Osteocyte (in vitro differentiated cells): ENCODE data around the gene LRG1. TPM values are rescaled to one million over a fixed set of nuclear protein-coding genes. Genes with fewer than 3 reads are reported as not detected.
A peak's percentile ranks its signal among the peaks of the same experiment; 100 is the strongest.

ENCODE experiments used
- DNase-seq: peaks from one replicate; pipeline ENCODE4 v3.0.0; 2021; ENCODE audit warnings: mixed read lengths; ENCODE audit not compliant: unreplicated experiment; ENCODE audit errors: extremely low spot score
- H3K27ac Mint-ChIP-seq: one replicate; pipeline ENCODE4 v1.8.0; 2021; ENCODE audit warnings: mild to moderate bottlenecking, mixed read lengths; ENCODE audit not compliant: unreplicated experiment
- H3K27me3 Mint-ChIP-seq: one replicate; pipeline ENCODE4 v1.8.0; 2021; ENCODE audit warnings: mixed read lengths; ENCODE audit not compliant: unreplicated experiment
- H3K36me3 Mint-ChIP-seq: one replicate; pipeline ENCODE4 v1.8.0; 2021; ENCODE audit warnings: mixed read lengths; ENCODE audit not compliant: unreplicated experiment
- H3K4me1 Mint-ChIP-seq: one replicate; pipeline ENCODE4 v1.8.0; 2021; ENCODE audit warnings: mixed read lengths; ENCODE audit not compliant: unreplicated experiment
- H3K4me3 Mint-ChIP-seq: one replicate; pipeline ENCODE4 v1.8.0; 2021; ENCODE audit warnings: mild to moderate bottlenecking, moderate library complexity, mixed read lengths; ENCODE audit not compliant: unreplicated experiment
- H3K9me3 Mint-ChIP-seq: one replicate; pipeline ENCODE4 v1.8.0; 2021; ENCODE audit warnings: mixed read lengths; ENCODE audit not compliant: unreplicated experiment
- total RNA-seq: library from RNA; stranded (reverse); gene quantifications from 2 replicates; pipeline ENCODE4 v1.2.1, GENCODE V29; 2021
- TF ChIP-seq, protein P1 (sequence below): fragments of 200-600 bp; sonication (generic); IDR thresholded peaks from 2 replicates; pipeline ENCODE4 v1.5.0; 2021; ENCODE audit warnings: antibody characterized with exemption, mild to moderate bottlenecking, moderate library complexity

LRG1 gene
- total RNA-seq, 1 donor from 2014 or later: not detected

DNA sequence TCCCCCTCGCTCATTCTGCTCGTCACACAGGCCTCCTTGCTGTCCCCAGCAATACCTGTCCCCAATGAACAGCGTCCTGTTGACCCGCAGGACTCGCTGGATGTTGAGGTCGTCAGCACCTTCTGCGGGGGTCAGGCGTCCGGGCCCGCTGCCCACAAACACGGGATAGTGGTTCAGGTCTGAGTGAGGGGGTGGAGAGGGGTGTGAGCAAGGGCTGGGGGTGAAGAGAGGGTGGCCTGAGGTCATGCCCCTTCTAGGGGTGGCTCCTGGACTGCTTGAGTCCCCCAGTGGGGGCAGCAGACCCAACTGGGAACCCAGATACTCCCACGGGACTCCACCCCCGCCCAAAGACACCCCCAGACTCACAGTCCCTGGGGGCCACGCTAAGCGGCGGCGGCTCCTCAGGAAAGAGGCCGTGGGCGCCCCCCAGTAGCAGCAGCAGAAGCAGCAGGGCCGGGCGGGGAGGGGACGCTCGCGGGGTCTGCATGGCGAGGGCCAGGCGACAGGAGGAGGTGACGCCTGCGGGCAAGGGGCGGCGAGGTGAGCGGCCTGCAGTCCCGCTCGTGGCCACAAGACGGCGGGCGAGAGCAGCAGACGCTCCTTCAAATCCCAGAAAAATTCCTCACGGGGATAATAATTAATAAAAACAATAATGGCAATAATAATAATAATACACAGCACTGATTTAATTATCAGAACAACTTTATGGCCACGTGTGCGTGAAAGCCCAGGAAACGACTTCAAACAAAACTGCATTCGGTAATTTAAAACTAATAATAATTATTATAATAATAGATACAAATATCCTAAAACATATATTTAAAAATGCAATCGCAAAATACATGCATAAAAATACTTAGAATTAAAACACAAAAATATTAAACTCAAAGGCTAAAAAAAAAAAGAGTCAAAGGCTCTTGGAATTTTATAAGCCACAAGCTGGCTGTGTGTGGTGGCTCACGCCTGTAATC lies 18.4 kb upstream of the LRG1 start:
- H3K36me3 Mint-ChIP-seq: no peaks in the 10 kb centered on the region
- H3K9me3 Mint-ChIP-seq: no peaks in the 10 kb centered on the region
- DNase-seq: no peak
- no peak overlapping the region for H3K27ac Mint-ChIP-seq
- no peak overlapping the region for H3K4me3 Mint-ChIP-seq
- no peaks in the 10 kb centered on the region for H3K27me3 Mint-ChIP-seq
- TF ChIP-seq, protein P1, sequence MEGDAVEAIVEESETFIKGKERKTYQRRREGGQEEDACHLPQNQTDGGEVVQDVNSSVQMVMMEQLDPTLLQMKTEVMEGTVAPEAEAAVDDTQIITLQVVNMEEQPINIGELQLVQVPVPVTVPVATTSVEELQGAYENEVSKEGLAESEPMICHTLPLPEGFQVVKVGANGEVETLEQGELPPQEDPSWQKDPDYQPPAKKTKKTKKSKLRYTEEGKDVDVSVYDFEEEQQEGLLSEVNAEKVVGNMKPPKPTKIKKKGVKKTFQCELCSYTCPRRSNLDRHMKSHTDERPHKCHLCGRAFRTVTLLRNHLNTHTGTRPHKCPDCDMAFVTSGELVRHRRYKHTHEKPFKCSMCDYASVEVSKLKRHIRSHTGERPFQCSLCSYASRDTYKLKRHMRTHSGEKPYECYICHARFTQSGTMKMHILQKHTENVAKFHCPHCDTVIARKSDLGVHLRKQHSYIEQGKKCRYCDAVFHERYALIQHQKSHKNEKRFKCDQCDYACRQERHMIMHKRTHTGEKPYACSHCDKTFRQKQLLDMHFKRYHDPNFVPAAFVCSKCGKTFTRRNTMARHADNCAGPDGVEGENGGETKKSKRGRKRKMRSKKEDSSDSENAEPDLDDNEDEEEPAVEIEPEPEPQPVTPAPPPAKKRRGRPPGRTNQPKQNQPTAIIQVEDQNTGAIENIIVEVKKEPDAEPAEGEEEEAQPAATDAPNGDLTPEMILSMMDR: peak; percentile 100
- H3K4me1 Mint-ChIP-seq: peaks cover 2% of the 10 kb centered on the region

GRCh38 chr19:4557144-4557970 lies 17.5 kb upstream of the LRG1 start:
- no peaks in the 10 kb centered on the region for H3K27me3 Mint-ChIP-seq
- H3K4me3 Mint-ChIP-seq: no peak overlapping the region
- no peak overlapping the region for H3K27ac Mint-ChIP-seq
- peaks cover 2% of the 10 kb centered on the region for H3K4me1 Mint-ChIP-seq
- no peaks in the 10 kb centered on the region for H3K9me3 Mint-ChIP-seq
- H3K36me3 Mint-ChIP-seq: no peaks in the 10 kb centered on the region
- no peak for DNase-seq
- TF ChIP-seq, protein P1: no peak

DNA sequence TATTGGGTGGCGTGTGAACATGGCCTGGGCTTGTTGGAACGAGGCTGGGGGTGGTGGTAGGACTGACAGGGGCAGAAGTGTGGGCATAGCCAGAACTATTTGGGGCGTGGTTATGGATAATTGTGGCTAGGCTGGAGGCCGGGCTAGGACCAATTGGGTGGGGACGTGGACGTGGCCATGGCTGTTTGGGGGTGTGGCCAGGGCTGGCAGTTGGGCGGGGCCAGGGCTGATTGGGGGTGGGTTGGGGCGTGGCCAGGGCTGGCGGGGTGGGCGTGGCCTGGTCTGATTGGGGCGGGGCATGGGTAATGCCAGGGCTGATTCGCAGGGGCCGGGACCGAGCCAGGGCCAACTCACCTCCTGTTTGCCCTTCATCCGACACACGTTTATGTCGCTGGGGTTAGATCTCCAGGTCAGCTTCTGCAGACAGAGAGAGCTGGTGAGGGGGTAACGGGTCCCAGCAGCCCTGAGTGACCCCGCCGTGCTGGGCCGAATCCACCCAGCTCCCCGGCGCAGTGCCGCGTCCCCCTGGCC lies 16.8 kb upstream of the LRG1 start:
- H3K27ac Mint-ChIP-seq: no peak overlapping the region
- no peaks in the 10 kb centered on the region for H3K36me3 Mint-ChIP-seq
- no peak for DNase-seq
- TF ChIP-seq, protein P1: no peak
- H3K4me1 Mint-ChIP-seq: peaks cover 2% of the 10 kb centered on the region
- H3K9me3 Mint-ChIP-seq: no peaks in the 10 kb centered on the region
- no peak overlapping the region for H3K4me3 Mint-ChIP-seq
- no peaks in the 10 kb centered on the region for H3K27me3 Mint-ChIP-seq

GRCh38 chr19:4555657-4556561 lies 16.1 kb upstream of the LRG1 start:
- Mint-ChIP-seq H3K27me3 (no peaks in the 10 kb centered on the region), H3K4me3 (no peak overlapping the region), H3K36me3 (no peaks in the 10 kb centered on the region), H3K27ac (no peak overlapping the region), H3K4me1 (peaks cover 2% of the 10 kb centered on the region), H3K9me3 (no peaks in the 10 kb centered on the region)
- no peak for DNase-seq
- TF ChIP-seq, protein P1: no peak
